Suprapubic skin (tissue), 4 donors: ENCODE results near the gene C11orf91.

ENCODE experiments used
- CTCF ChIP-seq, 2 donors: fragments of 200-600 bp in 1 of 2; fragments of 450-650 bp in 1 of 2; sonication (generic) in 1 of 2; IDR thresholded peaks; one replicate each; pipeline ENCODE4 v1.5.1; 2016 to 2019; ENCODE audit warnings: antibody characterized with exemption in 2 of 2, mild to moderate bottlenecking in 1 of 2, moderate library complexity in 1 of 2
- EP300 ChIP-seq: sonication (generic); formaldehyde crosslinking; IDR thresholded peaks from one replicate; pipeline ENCODE4 v1.6.1; 2017; ENCODE audit warnings: antibody characterized with exemption
- POLR2A ChIP-seq, 2 donors: fragments of 450-650 bp; IDR thresholded peaks; one replicate each; pipeline ENCODE4 v1.6.1; 2017; ENCODE audit warnings: antibody characterized with exemption in 2 of 2, mild to moderate bottlenecking in 2 of 2, moderate library complexity in 2 of 2
- POLR2AphosphoS5 ChIP-seq, 3 donors: sonication (generic); formaldehyde crosslinking; IDR thresholded peaks; one replicate each; pipeline ENCODE4 v1.6.1; 2017; ENCODE audit warnings: antibody characterized with exemption in 3 of 3

- TF ChIP-seq CTCF (IDR thresholded peaks at IDR 0.05) (no peak), EP300 (no peak), POLR2AphosphoS5 (IDR thresholded peaks at IDR 0.05) (no peak), POLR2A (IDR thresholded peaks at IDR 0.05) (no peak)
Measured at GRCh38 chr11:33655842-33656600, 44.6 kb downstream of the C11orf91 start.
